ENCODE results near the gene OGA. TPM values are rescaled to one million over a fixed set of nuclear protein-coding genes. Genes with fewer than 3 reads are reported as not detected.

OGA gene
- total RNA-seq, 1 donor from 2014 or later = 32.8 TPM

DNA sequence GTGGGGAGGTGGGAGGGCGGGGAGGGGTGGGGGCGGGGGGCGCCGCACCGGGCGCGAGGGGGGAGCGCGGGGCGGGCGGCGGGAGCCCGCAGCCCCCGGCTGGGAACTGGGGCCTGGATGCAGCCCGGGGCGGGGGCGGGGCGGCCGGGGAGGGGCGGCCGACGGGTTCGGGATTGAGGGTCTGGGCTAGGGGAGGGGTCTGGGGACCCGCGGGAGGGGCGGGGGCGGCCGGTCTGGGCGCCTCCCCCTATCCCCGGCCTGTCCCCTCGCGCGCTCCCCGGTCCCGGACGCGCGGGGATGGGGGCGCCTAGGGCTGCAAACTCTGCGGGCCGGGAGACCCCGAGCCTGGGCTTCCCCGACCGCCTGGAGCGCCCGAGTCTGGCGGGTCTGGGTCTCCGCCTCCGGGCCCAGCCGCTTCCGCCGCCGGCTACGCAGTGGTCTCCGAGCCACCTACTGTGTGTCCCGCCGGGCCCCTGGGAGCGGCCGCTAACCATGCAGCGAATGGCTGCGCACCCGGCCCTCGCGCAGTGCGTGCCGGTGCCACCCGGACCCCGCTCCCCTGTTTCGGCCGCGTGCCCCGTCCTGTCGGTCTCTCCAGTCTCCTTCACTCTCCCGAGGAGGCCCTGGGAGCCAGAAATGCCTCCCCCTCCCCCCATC, 42.0 kb downstream of the OGA start:
- DNase-seq (ENCODE audit: low spot score) (peak; percentile 39), ATAC-seq (no peak)

- DNase-seq (ENCODE audit: low spot score) = no peak
Observed at GRCh38 chr10:101775273-101776160, 42.7 kb downstream of the OGA start, which contains the start of gene FGF8. FGF8 (minus strand) TSS chr10:101776114; CDS start chr10:101775900, 214 bp downstream.

GRCh38 chr10:101774589-101775272, 43.5 kb downstream of the OGA start:
- ATAC-seq = no peak
- DNase-seq (ENCODE audit: low spot score) = no peak

More at GRCh38 chr10:101775273-101776160, 42.7 kb downstream of the OGA start, which contains the start of gene FGF8:
- ATAC-seq = no peak

- ATAC-seq (peak; percentile 56), DNase-seq (ENCODE audit: low spot score) (no peak)
Observed at GRCh38 chr10:101773923-101774588, 44.2 kb downstream of the OGA start.

- ATAC-seq (no peak), DNase-seq (ENCODE audit: low spot score) (no peak)
Observed at GRCh38 chr10:101772895-101773761, 45.1 kb downstream of the OGA start.

- ATAC-seq = no peak
- DNase-seq (ENCODE audit: low spot score) = no peak
Observed at GRCh38 chr10:101772017-101772894, 46.0 kb downstream of the OGA start.

- ATAC-seq (no peak), DNase-seq (ENCODE audit: low spot score) (no peak)
Observed at GRCh38 chr10:101771380-101771779, 46.9 kb downstream of the OGA start.

DNA sequence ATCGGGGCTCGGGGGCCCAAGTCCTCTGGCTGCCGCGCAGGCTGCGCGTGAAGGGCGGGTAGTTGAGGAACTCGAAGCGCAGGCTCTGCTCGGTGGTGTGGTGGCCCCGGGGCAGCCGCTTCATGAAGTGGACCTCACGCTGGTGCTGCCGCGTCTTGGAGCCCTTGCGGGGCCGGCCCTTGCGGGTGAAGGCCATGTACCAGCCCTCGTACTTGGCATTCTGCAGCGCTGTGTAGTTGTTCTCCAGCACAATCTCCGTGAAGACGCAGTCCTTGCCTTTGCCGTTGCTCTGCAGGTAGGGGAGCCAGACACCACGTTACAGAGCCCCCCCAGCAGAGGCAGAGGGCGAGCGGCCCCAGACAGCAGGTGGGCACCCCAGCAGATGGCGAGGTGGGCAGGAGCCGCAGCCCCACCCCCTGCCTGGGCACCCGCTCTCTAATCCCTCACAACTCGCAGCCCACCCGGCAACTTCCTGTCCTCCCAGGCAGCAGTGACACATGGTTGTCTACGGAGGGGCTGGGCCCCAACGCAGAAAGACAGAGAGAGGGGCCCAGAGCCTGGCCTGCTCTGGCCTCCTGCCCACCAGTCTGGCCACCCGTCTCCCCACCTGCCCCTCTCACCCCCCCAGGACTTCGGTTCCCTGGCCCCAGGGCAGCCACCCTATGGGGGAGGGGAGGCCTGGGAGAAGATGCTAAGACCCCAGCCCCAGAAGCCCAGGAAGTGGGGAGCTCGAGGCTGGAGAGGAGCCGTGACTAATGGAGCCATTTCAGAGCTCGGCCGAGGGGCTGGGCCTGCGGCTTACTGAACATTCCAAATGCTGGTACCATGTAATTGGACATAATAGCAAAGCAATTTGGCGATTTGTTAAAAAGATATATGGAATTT, 47.7 kb downstream of the OGA start:
- DNase-seq (ENCODE audit: low spot score) (no peak), ATAC-seq (no peak)

DNA sequence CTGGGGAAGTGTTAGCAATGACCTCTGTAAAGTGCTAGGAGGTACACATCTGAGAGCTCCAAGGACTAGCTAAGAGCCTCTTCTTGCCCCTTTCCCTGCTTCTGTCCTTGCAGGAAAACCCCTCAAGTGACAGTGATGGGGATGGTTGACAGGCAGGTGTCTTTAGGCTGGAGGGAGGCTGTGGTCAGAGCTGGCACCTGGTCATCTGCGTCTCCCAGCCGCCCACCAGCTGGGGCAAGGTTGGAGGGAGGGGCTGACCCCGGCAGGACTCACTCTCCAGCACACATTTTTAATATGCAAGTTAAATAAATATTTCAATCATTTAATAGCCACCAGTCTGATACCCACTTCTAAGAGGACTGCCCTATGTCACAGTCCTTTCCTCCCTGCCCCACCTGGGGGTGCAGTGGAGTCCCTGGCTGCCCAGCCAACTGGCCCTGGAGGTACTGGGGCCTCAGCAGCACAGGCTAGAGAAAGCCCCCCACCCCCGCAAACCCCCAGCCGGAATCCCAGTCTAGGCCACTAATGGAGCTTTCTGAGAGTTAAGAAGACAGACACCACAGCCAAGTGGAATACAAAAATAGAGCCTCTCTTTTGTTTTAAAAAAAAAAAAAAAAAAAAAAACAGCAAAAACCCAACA, 48.6 kb downstream of the OGA start:
- no peak for ATAC-seq
- DNase-seq (ENCODE audit: low spot score) = no peak

DNA sequence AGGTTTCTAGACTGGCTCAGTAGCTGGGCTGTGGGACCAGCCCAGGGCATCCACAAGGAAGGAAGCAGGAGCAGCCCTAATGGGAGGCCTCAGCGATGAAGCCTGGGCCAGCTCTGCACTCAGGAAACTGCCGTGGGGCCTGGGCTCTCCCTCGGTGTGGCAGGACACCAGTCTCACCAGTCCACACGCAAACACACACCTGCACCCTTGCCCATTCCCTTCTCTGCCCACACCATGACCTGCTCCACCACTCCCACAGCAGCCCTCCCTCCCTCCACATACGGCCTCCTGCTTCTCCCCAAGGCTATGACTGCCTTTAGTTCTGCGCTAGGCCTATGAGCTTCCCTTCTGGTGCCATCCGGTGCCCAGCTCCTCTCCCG, 49.5 kb downstream of the OGA start:
- no peak for ATAC-seq
- no peak for DNase-seq (ENCODE audit: low spot score)

DNA sequence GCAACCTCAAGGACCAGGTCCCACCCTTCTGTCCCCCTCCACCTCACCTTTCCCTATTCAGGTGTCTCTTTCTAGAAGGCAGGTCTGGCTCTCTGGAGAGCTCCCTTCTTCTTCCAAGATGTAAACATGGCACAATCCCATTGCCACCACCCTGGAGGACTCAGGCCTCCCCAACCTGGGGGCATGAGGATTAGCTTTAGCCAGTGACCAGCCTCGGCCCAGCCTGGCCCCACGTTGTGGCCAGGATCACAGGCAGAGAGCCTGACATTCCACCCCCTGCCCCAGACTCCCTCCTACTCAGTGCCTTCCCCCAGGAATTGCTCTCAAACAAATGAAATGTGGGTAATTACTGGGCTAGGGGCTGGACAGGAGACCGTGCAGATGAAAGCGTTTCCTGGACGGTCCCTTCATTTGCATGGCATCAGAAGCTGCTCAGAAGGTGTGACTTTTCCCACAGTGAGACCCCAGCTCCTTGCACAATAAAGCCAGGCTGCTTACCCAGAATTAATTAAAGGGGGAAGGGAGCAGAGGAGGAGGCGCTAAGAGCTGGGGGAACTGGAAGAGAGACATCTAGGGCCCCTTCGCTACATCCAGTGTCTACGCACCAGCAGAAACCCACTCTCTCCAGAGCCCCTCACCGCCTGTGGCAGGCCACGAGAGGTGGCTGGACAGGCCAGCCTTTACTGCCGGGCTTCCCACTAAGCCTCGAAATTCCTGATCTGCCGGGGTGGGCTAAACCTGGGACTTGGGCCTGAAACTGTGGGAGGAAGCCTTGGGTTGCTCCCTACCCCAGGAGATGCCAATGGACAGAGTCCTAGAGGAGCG, 50.1 kb downstream of the OGA start:
- no peak for ATAC-seq
- DNase-seq (ENCODE audit: low spot score) = no peak

- ATAC-seq (no peak), DNase-seq (ENCODE audit: low spot score) (no peak)
Observed at GRCh38 chr10:101767600-101767945, 50.7 kb downstream of the OGA start.

DNA sequence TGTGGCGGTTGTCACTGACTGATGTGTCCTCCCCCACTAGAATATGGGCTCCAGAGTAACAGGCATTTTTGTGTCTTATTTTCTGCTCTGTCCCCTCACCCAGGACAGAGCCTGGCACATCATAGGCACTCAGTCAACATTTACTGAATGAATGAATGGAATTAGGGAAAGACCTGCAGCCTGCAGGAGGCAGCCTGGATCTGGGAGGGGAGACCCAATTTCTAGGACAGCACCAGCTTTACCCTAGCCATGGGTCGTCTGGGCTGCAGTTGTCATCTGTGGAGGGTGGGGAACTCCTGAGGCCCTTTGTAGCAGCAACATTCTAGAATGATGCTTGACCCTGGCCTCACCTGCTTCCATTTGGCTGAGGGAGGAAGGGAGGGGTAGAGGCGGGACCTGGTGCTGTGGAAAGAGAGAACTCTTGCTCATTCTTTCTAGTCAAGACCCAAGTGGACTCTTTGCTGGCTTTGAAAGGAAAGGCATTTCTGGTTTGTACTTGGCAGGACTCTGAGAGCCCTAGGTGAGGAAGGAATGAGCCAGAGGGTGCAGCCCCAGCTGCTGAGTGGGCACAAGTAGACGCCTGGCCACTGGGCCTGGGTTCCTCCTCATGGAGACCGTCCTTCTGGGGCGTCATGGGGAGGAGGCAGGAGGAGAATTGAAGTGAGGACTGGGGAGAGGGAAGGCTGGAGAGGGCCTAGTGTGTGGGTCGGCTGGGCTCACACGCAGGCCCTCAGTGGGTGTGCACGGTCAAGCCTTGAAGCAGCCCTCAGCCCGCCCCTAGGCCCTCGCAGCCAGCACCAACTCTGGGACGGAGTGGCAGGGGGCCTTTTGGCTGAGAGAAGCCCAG, 51.3 kb downstream of the OGA start:
- no peak for ATAC-seq
- no peak for DNase-seq (ENCODE audit: low spot score)

DNA sequence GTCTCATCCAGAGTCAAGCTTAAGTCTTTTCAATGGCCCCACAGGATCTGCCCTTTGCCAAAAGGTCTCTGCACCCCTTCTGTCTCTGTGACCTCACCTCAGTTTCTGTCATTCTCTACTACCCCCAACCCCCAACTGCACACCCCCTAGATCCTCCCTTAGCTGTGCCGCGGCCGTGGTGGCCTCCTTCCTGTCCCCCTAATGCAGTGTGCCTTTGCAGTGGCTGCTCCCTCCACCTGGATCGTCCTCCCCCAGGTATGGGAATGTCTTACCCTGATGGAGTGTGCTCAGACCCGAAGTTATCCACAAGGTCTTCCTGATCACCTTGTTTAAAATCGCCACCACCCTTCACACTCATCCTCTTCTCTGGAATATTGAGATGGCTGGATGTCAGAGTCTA, 51.9 kb downstream of the OGA start:
- DNase-seq (ENCODE audit: low spot score) (no peak), ATAC-seq (no peak)

- ATAC-seq (no peak), DNase-seq (ENCODE audit: low spot score) (no peak)
Observed at GRCh38 chr10:101763141-101763846, 55.0 kb downstream of the OGA start.
